ENCODE measurements around the gene LRP1B. TPM values are rescaled to one million over a fixed set of nuclear protein-coding genes. Genes with fewer than 3 reads are reported as not detected.

Gene LRP1B
- polyA plus RNA-seq, 1 of the 3 experiments (the other 2 are of a cell fraction) = 0.28 TPM

GRCh38 chr2:140577453-140577852 lies 1553.4 kb downstream of the LRP1B start:
- DNase-seq = no peak
- H3K4me2 ChIP-seq = no peak overlapping the region
- H3K9ac ChIP-seq = no peak overlapping the region
- no peaks in the 10 kb centered on the region for H3K9me3 ChIP-seq
- no peaks in the 10 kb centered on the region for H4K20me1 ChIP-seq (ENCODE audit: insufficient read depth)
- 76% methylated on average over 2 of the region's 2 CpGs for WGBS (ENCODE audit: low lambda C conversion rate)
- H3K27ac ChIP-seq (ENCODE audit: low read depth in 2 of 2, low read length in 1 of 2) = no peak overlapping the region
- H3K36me3 ChIP-seq (replicated peaks in 1 of 2; ENCODE audit: control insufficient read depth in 1 of 2, insufficient read depth in 2 of 2, low read length in 1 of 2) = no peaks in the 10 kb centered on the region
- no peaks in the 10 kb centered on the region for H3K9me2 ChIP-seq
- H2AFZ ChIP-seq (ENCODE audit: low read depth) = no peak overlapping the region
- H3K79me2 ChIP-seq (ENCODE audit: insufficient read depth) = no peaks in the 10 kb centered on the region
- no peaks in the 10 kb centered on the region for H3K27me3 ChIP-seq (ENCODE audit: insufficient read depth)
- ChIA-PET CTCF (no interaction called here), POLR2A (no interaction called here)
- H3K4me1 ChIP-seq (ENCODE audit: control insufficient read depth in 1 of 2, insufficient read depth in 2 of 2, low read depth in 1 of 2, low read length in 1 of 2) = no peaks in the 10 kb centered on the region; a peak in 1 of 4 replicates
- H3F3A ChIP-seq (replicated peaks; ENCODE audit: insufficient read depth) = no peaks in the 10 kb centered on the region
- TF ChIP-seq JUND (IDR thresholded peaks at IDR 0.05) (no peak), MAX (IDR thresholded peaks at IDR 0.05; ENCODE audit: low read depth) (no peak), GATA2 (CRISPR knock-in tag; IDR thresholded peaks at IDR 0.05) (no peak), REST (IDR thresholded peaks at IDR 0.05; ENCODE audit: low read depth, low read length) (no peak), SIN3A (IDR thresholded peaks at IDR 0.05; ENCODE audit: borderline replicate concordance, low read depth, low read length) (no peak), RCOR1 (IDR thresholded peaks at IDR 0.05; ENCODE audit: low read length) (no peak), USF2 (IDR thresholded peaks at IDR 0.05; ENCODE audit: borderline replicate concordance, low read depth, low read length) (no peak), RXRA (IDR thresholded peaks at IDR 0.05; ENCODE audit: borderline replicate concordance, low read depth) (no peak), ZBTB33 (IDR thresholded peaks at IDR 0.05; ENCODE audit: borderline replicate concordance, low read depth) (no peak)
- no peak overlapping the region for H3K4me3 ChIP-seq (ENCODE audit: low read depth in 2 of 2, low read length in 1 of 2)

- ChIA-PET CTCF (no interaction called here), POLR2A (no interaction called here)
- H4K20me1 ChIP-seq (ENCODE audit: insufficient read depth) = no peaks in the 10 kb centered on the region
- DNase-seq = no peak
- H3K9ac ChIP-seq = no peak overlapping the region
- H3K36me3 ChIP-seq (replicated peaks in 1 of 2; ENCODE audit: control insufficient read depth in 1 of 2, insufficient read depth in 2 of 2, low read length in 1 of 2) = no peaks in the 10 kb centered on the region
- no peaks in the 10 kb centered on the region for H3K9me2 ChIP-seq
- H3K9me3 ChIP-seq = no peaks in the 10 kb centered on the region; the same call in 1 of the 2 replicates
- H3K4me1 ChIP-seq (ENCODE audit: control insufficient read depth in 1 of 2, insufficient read depth in 2 of 2, low read depth in 1 of 2, low read length in 1 of 2) = no peaks in the 10 kb centered on the region
- no peak overlapping the region for H3K27ac ChIP-seq (ENCODE audit: low read depth in 2 of 2, low read length in 1 of 2)
- WGBS (ENCODE audit: low lambda C conversion rate) = 84% methylated on average over 2 of the region's 2 CpGs
- no peaks in the 10 kb centered on the region for H3K27me3 ChIP-seq (ENCODE audit: insufficient read depth)
- H3K79me2 ChIP-seq (ENCODE audit: insufficient read depth) = no peaks in the 10 kb centered on the region
- no peak overlapping the region for H2AFZ ChIP-seq (ENCODE audit: low read depth)
- no peak overlapping the region for H3K4me2 ChIP-seq
- no peak overlapping the region for H3K4me3 ChIP-seq (ENCODE audit: low read depth in 2 of 2, low read length in 1 of 2)
- no peaks in the 10 kb centered on the region for H3F3A ChIP-seq (replicated peaks; ENCODE audit: insufficient read depth)
- TF ChIP-seq CTCF (IDR thresholded peaks at IDR 0.05) (no peak), RCOR1 (IDR thresholded peaks at IDR 0.05; ENCODE audit: low read length) (no peak), FOXJ3 (CRISPR knock-in tag; IDR thresholded peaks at IDR 0.05) (no peak), RFX5 (IDR thresholded peaks at IDR 0.05; ENCODE audit: low read length) (no peak), FOXM1 (IDR thresholded peaks at IDR 0.05; ENCODE audit: low read depth) (no peak), USF2 (IDR thresholded peaks at IDR 0.05; ENCODE audit: borderline replicate concordance, low read depth, low read length) (no peak), EZH2phosphoT487 (IDR thresholded peaks at IDR 0.05; ENCODE audit: borderline replicate concordance, low read depth) (no peak), TCF12 (IDR thresholded peaks at IDR 0.05) (no peak)
Observed at GRCh38 chr2:140567734-140568133, 1563.1 kb downstream of the LRP1B start.
